ENCODE results near the gene ZCCHC24. TPM values are rescaled to one million over a fixed set of nuclear protein-coding genes. Genes with fewer than 3 reads are reported as not detected.

ZCCHC24 gene
- total RNA-seq, 1 donor from 2014 or later, result 34.7 TPM

DNA sequence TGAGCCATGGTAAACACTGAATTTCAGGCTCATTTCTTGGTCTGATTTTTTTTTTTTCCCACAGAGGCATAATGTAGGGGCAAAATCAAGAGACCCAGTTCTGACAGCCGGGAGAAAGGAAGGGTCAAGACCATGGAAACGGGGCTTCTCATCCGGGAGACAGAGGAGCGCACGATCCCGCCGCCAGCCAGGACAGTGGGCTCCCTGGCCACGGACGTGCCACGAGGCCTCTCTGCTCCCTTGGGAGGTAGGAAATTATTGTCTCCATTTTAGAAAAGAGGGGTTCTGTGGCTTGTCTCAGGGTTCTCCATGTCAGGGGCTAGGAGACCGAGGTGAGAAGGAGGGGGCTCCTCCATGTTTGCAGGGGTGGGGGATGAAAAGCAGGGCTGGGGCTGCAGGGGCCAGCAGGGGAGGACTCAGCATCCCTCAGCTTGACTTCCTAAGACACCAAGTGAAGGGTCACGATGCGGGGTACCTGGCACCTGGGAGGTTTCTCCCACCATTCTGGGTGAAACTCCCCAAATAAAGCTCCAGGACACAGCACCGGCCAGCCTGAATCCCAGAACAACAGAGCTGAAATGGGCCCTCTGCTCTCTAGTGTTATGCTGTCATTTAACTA, 60.5 kb downstream of the ZCCHC24 start:
- H3K9me3 ChIP-seq, result no peaks in the 10 kb centered on the region
- no peak overlapping the region for H3K4me3 ChIP-seq
- H3K27ac ChIP-seq, result no peak overlapping the region
- DNase-seq (no peak), ATAC-seq (no peak)
- peaks cover 30% of the 10 kb centered on the region for H3K36me3 ChIP-seq
- no peaks in the 10 kb centered on the region for H3K27me3 ChIP-seq (ENCODE audit: low read depth)
- intact Hi-C loops (cut with DNase I), result no loop called here
- TF ChIP-seq, protein P1, sequence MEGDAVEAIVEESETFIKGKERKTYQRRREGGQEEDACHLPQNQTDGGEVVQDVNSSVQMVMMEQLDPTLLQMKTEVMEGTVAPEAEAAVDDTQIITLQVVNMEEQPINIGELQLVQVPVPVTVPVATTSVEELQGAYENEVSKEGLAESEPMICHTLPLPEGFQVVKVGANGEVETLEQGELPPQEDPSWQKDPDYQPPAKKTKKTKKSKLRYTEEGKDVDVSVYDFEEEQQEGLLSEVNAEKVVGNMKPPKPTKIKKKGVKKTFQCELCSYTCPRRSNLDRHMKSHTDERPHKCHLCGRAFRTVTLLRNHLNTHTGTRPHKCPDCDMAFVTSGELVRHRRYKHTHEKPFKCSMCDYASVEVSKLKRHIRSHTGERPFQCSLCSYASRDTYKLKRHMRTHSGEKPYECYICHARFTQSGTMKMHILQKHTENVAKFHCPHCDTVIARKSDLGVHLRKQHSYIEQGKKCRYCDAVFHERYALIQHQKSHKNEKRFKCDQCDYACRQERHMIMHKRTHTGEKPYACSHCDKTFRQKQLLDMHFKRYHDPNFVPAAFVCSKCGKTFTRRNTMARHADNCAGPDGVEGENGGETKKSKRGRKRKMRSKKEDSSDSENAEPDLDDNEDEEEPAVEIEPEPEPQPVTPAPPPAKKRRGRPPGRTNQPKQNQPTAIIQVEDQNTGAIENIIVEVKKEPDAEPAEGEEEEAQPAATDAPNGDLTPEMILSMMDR (IDR thresholded peaks at IDR 0.05), result no peak
- peaks cover 24% of the 10 kb centered on the region for H3K4me1 ChIP-seq

DNA sequence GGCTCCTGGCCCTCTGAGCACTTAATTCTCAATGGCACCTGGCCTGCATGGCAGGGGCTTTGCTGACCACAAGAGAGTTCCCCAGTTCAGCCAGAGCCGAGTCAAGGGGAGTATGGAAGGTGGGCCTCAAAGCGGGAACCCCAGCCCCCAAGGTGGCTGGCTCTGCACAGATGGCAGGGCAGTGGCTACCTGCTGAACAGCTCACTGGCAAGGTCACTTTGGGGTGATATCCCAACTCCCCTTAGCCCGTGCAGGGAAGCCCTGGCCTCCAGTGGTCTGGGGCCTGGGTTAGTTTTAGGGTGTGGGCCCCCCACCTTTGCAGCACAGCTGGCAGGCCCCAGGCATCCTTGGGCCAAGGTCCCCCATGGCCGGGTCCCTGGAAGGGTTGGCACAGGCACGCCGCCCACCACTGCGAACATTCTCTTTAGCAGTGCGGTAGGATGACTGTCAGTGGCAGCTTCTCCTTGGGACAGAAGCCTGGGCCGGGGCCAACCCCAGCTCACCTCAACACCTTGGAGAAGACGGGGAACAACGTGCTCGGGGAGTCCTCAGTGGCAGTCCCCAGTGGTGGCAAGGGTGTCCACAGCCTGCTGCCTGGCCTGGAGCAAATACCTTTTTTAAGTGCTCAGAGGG, 61.3 kb downstream of the ZCCHC24 start:
- Histone ChIP-seq H3K4me1 (peaks cover 29% of the 10 kb centered on the region), H3K4me3 (no peak overlapping the region), H3K27ac (no peak overlapping the region), H3K36me3 (peaks cover 30% of the 10 kb centered on the region), H3K27me3 (ENCODE audit: low read depth) (no peaks in the 10 kb centered on the region), H3K9me3 (no peaks in the 10 kb centered on the region)
- peak; percentile 45 for DNase-seq
- intact Hi-C loops (cut with DNase I), result no loop called here
- no peak for ATAC-seq
- TF ChIP-seq, protein P1 (IDR thresholded peaks at IDR 0.05), result no peak

DNA sequence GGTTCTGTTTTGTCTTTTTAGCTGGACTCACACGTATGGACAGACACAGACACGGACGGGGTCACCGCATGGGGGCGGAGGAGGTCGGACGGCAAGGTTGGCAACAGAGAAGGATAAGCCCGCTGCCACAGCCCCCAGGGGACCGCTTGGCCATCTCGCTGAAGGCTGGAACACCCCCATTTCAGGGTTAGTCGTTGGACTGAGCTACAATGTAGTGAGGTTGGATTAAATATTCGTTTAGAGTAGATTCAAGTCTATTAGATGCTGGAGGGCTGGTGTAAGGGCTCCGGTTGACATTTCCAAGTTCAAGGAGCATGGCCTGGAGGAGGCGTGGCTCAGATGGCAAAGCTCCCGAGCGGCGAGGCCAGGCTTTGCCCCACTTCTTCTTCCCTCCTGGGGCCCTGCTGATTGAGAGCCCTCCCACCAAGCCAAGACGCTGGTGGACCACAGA, 62.9 kb downstream of the ZCCHC24 start:
- intact Hi-C loops (cut with DNase I), result no loop called here
- peak; percentile 42 for DNase-seq
- TF ChIP-seq, protein P1 (IDR thresholded peaks at IDR 0.05), result no peak
- H3K27ac ChIP-seq, result no peak overlapping the region
- H3K36me3 ChIP-seq, result peaks cover 23% of the 10 kb centered on the region
- H3K9me3 ChIP-seq, result no peaks in the 10 kb centered on the region
- no peaks in the 10 kb centered on the region for H3K27me3 ChIP-seq (ENCODE audit: low read depth)
- H3K4me1 ChIP-seq, result peaks cover 29% of the 10 kb centered on the region
- ATAC-seq, result no peak
- no peak overlapping the region for H3K4me3 ChIP-seq

DNA sequence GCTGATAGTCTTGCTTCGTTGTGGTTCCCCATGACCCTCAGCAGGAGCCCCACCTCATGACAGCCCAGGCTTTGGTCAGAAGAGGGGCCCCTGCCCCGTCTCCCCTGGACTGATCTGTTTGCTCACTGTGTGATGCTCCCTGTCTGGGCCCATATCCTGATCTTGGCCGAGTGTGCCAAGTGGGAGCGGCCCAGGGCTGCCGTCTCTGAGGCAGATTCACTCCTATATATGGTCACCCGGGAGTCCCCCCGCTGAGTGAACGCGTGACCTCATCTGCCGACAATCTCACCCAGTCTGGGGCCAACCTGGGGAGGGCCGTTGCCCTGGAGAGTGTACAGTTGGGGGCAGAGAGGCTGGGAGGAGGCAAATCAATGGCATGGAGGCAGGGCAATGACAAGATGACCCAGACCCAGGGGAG, 63.6 kb downstream of the ZCCHC24 start:
- Histone ChIP-seq H3K36me3 (peaks cover 17% of the 10 kb centered on the region), H3K9me3 (no peaks in the 10 kb centered on the region), H3K4me3 (no peak overlapping the region), H3K27ac (no peak overlapping the region), H3K4me1 (peaks cover 29% of the 10 kb centered on the region), H3K27me3 (ENCODE audit: low read depth) (no peaks in the 10 kb centered on the region)
- TF ChIP-seq, protein P1 (IDR thresholded peaks at IDR 0.05), result no peak
- DNase-seq (peak; percentile 53), ATAC-seq (peak; percentile 29 to 34)
- intact Hi-C loops (cut with DNase I), result no loop called here

DNA sequence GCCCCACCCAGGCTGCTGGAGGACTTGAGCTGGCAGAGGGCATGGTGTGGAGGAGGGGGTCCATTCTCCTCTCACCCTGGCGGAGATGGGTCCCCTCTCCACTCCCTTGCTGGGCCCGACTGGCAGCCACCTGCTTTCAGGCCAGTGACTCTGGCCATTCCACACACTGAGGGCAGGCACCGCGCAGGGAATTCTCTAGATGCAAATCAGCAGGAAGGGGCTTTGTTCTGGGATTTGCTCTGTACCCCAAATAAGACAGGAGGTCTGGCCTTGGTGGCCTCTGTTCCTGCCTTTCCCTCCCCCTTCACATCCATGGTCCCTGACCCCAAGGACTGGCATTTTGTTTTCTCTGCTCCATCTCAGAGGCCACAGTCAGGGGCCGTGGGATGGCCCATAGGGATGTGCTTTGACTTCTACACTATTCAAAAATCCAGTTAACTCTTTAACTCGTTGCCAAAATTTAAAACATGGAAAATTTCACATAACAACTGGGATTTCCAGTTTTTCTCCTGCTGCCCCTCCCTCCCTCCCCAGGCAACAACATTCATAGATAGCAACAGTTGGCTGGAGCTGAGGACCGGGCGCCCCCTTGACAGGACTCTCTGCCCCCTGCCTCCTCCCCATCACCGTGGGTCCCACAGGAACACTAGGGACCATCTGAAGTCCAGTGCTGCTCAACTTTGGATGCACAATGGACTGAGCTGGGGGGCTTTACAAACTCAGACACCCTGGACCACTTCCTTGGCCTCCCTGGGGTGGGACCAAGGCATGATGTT, 64.3 kb downstream of the ZCCHC24 start:
- H3K27me3 ChIP-seq (ENCODE audit: low read depth), result no peaks in the 10 kb centered on the region
- peak in 1 of 2 donors; percentile 8 for ATAC-seq
- intact Hi-C loops (cut with DNase I), result no loop called here
- peaks cover 29% of the 10 kb centered on the region for H3K4me1 ChIP-seq
- H3K36me3 ChIP-seq, result peaks cover 11% of the 10 kb centered on the region
- peak overlapping the region; percentile 67 for H3K27ac ChIP-seq
- DNase-seq, result peak; percentile 29
- TF ChIP-seq, protein P1 (IDR thresholded peaks at IDR 0.05), result no peak
- H3K9me3 ChIP-seq, result no peaks in the 10 kb centered on the region
- H3K4me3 ChIP-seq, result no peak overlapping the region
